Lung (tissue), 12 donors: ENCODE measurements around the gene OSBPL2. TPM values are rescaled to one million over a fixed set of nuclear protein-coding genes. Genes with fewer than 3 reads are reported as not detected.

ENCODE experiments used
- ATAC-seq: fragments of 200-7000 bp; cut with Tn5 transposase; one replicate; pipeline ENCODE4 v1.9.1; 2020; ENCODE audit warnings: moderate number of reproducible peaks; ENCODE audit not compliant: insufficient read depth, low FRiP score
- DNase-seq, 3 donors: peaks; one replicate each; pipeline ENCODE4 v3.0.0-alpha.2; 2013 to 2017
- H3K27ac ChIP-seq, 2 donors: one replicate each; pipeline ENCODE4 v1.5.1; 2013; ENCODE audit warnings: mild to moderate bottlenecking in 2 of 2, moderate library complexity in 2 of 2, control low read depth in 1 of 2, inconsistent platforms in 1 of 2, low read depth in 1 of 2, low read length in 1 of 2
- H3K27me3 ChIP-seq, 3 donors: one replicate each; pipeline ENCODE4 v1.5.1; 2013; ENCODE audit warnings: low read length in 2 of 3; ENCODE audit not compliant: control insufficient read depth in 3 of 3, insufficient read depth in 3 of 3
- H3K36me3 ChIP-seq, 4 donors: one replicate each; pipeline ENCODE4 v1.5.1; 2013; ENCODE audit warnings: low read length in 4 of 4, mild to moderate bottlenecking in 1 of 4, moderate library complexity in 1 of 4; ENCODE audit not compliant: control insufficient read depth in 4 of 4, insufficient read depth in 4 of 4
- H3K4me1 ChIP-seq, 5 donors: one replicate each; pipeline ENCODE4 v1.5.1; 2013; ENCODE audit warnings: low read length in 5 of 5, mild to moderate bottlenecking in 2 of 5, moderate library complexity in 1 of 5; ENCODE audit not compliant: control insufficient read depth in 5 of 5, insufficient read depth in 5 of 5
- H3K4me3 ChIP-seq: one replicate; pipeline ENCODE4 v1.5.1; 2013; ENCODE audit warnings: mild to moderate bottlenecking, control low read depth, moderate library complexity
- H3K9ac ChIP-seq, 2 donors: one replicate each; pipeline ENCODE4 v1.5.1; 2013; ENCODE audit warnings: low read length in 2 of 2, control low read depth in 1 of 2; ENCODE audit not compliant: insufficient read depth in 1 of 2
- H3K9me3 ChIP-seq, 4 donors: one replicate each; pipeline ENCODE4 v1.5.1; 2013; ENCODE audit warnings: low read length in 3 of 4, mild to moderate bottlenecking in 1 of 4, moderate library complexity in 1 of 4; ENCODE audit not compliant: control insufficient read depth in 4 of 4, insufficient read depth in 3 of 4
- CTCF ChIP-seq: IDR thresholded peaks from 2 replicates; pipeline ENCODE4 v1.5.1; 2012; ENCODE audit warnings: mild to moderate bottlenecking; ENCODE audit errors: control extremely low read depth, extremely low read depth
- WGBS, 2 donors: extraction: QIAGEN DNeasy Blood & Tissue Kit; methylation state at CpG; one replicate each; pipeline ENCODE4 v1.1.7; 2013; 5-methylcytosine and 5-hydroxymethylcytosine counted together
- polyA plus RNA-seq, 2 donors: library from polyadenylated mRNA; stranded (reverse); fragments of 200-250 nt; gene quantifications; one replicate each; pipeline ENCODE4 v1.2.1, GENCODE V29; 2013
- total RNA-seq, 2 donors: library from RNA; depleted of rRNA in 1 of 2; stranded (reverse); fragments of >200 nt in 1 of 2; gene quantifications; one replicate each; pipeline ENCODE4 v1.2.1, GENCODE V29; 2014 to 2021
- donor health status: control.
- donor health status: control.
- donor health status: Bipolar disorder and iron deficiency.
- donor health status: healthy.
- donor health status: DM: yes; HTN: yes; CAD: no.

Gene OSBPL2
- total and polyA plus RNA-seq, 4 donors = 13.2 to 48.0 (median 27.7) TPM

- H3K4me1 ChIP-seq = peaks cover 0 to 17% (median 8%) of the 10 kb centered on the region in 5 donors
- H3K9me3 ChIP-seq = no peaks in the 10 kb centered on the region
- peak; percentile 92 for ATAC-seq
- peak within 1 kb of the TSS; percentile 89 for H3K4me3 ChIP-seq
- H3K9ac ChIP-seq = peak within 1 kb of the TSS; percentile 51 to 61
- peaks cover 5 to 41% (median 18%) of the 10 kb centered on the region in 4 donors for H3K36me3 ChIP-seq
- H3K27ac ChIP-seq = peak within 1 kb of the TSS; percentile 98 to 99
- H3K27me3 ChIP-seq = no peaks in the 10 kb centered on the region
- 0 to 1% methylated on average over 60 to 81 of the region's 81 CpGs for WGBS, 2 donors
- TF ChIP-seq CTCF = peak; percentile 75
- DNase-seq = peak; percentile 98 to 99 (median 98)
These were observed 64.2 kb downstream of the OSBPL2 start, which contains the start of gene ADRM1 for GRCh38 chr20:62302341-62303061. ADRM1 (plus strand) TSS chr20:62302997; CDS start chr20:62303569, 572 bp downstream.

GRCh38 chr20:62303062-62303339 lies 64.7 kb downstream of the OSBPL2 start:
- no peak for DNase-seq
- Histone ChIP-seq H3K4me1 (peaks cover 0 to 17% (median 8%) of the 10 kb centered on the region in 5 donors), H3K4me3 (peak overlapping the region; percentile 89), H3K36me3 (peaks cover 5 to 46% (median 22%) of the 10 kb centered on the region in 4 donors), H3K27ac (peak overlapping the region; percentile 75 to 87), H3K9ac (no peak overlapping the region), H3K9me3 (no peaks in the 10 kb centered on the region), H3K27me3 (no peaks in the 10 kb centered on the region)
- 1% methylated on average over 27 to 39 of the region's 39 CpGs for WGBS, 2 donors
- no peak for TF ChIP-seq CTCF
- no peak for ATAC-seq

DNA sequence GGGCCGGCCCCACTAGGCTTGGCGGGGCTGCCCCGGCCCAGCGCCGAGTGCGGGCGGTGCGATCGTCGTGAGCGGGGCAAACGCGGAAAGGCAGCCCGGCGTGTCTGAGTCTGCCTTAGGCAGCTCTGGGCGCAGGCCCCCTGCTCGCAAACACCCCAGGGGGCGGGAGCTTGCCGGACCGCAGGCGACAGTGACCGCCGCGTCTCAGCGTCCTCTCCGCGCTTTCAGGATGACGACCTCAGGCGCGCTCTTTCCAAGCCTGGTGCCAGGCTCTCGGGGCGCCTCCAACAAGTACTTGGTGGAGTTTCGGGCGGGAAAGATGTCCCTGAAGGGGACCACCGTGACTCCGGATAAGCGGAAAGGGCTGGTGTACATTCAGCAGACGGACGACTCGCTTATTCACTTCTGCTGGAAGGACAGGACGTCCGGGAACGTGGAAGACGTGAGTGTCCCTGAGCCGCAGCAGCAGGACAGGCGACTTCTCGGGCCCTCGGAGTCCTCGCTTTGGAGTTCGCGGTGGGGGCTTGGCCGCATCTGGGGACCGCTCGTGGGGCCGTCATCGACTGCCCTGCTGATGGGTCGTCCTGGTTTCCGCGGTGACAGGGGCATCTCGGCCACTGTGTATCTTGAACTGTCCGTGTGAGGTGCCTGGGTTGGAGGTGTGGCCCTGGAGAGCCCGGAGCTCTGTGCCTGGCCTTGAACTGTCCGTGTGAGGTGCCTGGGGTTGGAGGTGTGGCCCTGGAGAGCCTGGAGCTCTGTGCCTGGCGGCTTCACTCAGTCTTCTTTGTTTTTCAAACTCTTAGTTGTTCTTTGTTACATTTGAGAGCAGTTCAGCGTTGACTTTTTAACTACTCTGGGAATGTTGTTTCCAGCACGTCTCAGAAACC lies 65.3 kb downstream of the OSBPL2 start:
- H3K27me3 ChIP-seq = no peaks in the 10 kb centered on the region
- H3K36me3 ChIP-seq = peaks cover 5 to 49% (median 23%) of the 10 kb centered on the region in 4 donors
- TF ChIP-seq CTCF = no peak
- DNase-seq = no peak
- H3K27ac ChIP-seq = peak overlapping the region; percentile 75 to 87
- H3K9me3 ChIP-seq = no peaks in the 10 kb centered on the region
- peak overlapping the region; percentile 34 to 61 for H3K9ac ChIP-seq
- no peak for ATAC-seq
- peaks cover 0 to 17% (median 8%) of the 10 kb centered on the region in 5 donors for H3K4me1 ChIP-seq
- WGBS, 2 donors = 4 to 8% methylated on average over 51 to 66 of the region's 66 CpGs
- peak overlapping the region; percentile 89 for H3K4me3 ChIP-seq
